Right lobe of liver (tissue), 6 donors: ENCODE results near the gene LST1. TPM values are rescaled to one million over a fixed set of nuclear protein-coding genes. Genes with fewer than 3 reads are reported as not detected.

Experiments used
- ATAC-seq, 4 donors: fragments of 200-7000 bp; cut with Tn5 transposase; one replicate each; pipeline ENCODE4 v1.9.1; 2020; ENCODE audit warnings: mild to moderate bottlenecking in 4 of 4, moderate library complexity in 4 of 4
- DNase-seq, 3 donors: peaks; one replicate each; pipeline ENCODE4 v3.0.0-alpha.2; 2020
- H3K27ac ChIP-seq, 3 donors: fragments of 200-600 bp; one replicate each; pipeline ENCODE4 v1.8.0; 2022
- H3K27me3 ChIP-seq, 2 donors: fragments of 200-600 bp; one replicate each; pipeline ENCODE4 v1.8.0; 2022
- H3K36me3 ChIP-seq, 4 donors: fragments of 200-600 bp; sonication (generic) in 1 of 4; one replicate each; pipeline versions ENCODE4 v1.5.1 to v1.8.0; 2017 to 2022; ENCODE audit warnings: control low read depth in 1 of 4
- H3K4me1 ChIP-seq, 4 donors: fragments of 200-600 bp; sonication (generic) in 1 of 4; one replicate each; pipeline versions ENCODE4 v1.5.1 to v1.8.0; 2017 to 2022; ENCODE audit warnings: control low read depth in 1 of 4
- H3K4me3 ChIP-seq, 3 donors: fragments of 200-600 bp; one replicate each; pipeline ENCODE4 v1.8.0; 2022
- H3K9me3 ChIP-seq, 4 donors: fragments of 200-600 bp; sonication (generic) in 1 of 4; one replicate each; pipeline versions ENCODE4 v1.5.1 to v1.8.0; 2017 to 2022; ENCODE audit warnings: control low read depth in 1 of 4
- POLR2A ChIP-seq: fragments of 450-650 bp; IDR thresholded peaks from one replicate; pipeline ENCODE4 v1.6.1; 2017; ENCODE audit warnings: antibody characterized with exemption, mild to moderate bottlenecking
- WGBS: methylation state at CpG from one replicate; pipeline ENCODE4 v1.1.6; 2018; ENCODE audit warnings: low coverage, low lambda C conversion rate; ENCODE audit not compliant: insufficient coverage; ENCODE audit errors: missing lambda C conversion rate; 5-methylcytosine and 5-hydroxymethylcytosine counted together
- intact Hi-C, 2 donors: fragments of 100-400 bp; cut with DNase I; formaldehyde crosslinking; loops; one replicate each; pipeline versions ENCODE4 v1.11.2 to v1.14.1; 2022
- total RNA-seq, 6 experiments: library from RNA; depleted of rRNA in 2 of 6; stranded (reverse); fragments of >200 nt in 2 of 6; fragmentation: NEBNext Ultra II Directional in 3 of 6; extraction: Animal tissue kit (Norgen Biotek cat#: 25700) in 3 of 6; gene quantifications; one replicate each; pipeline versions ENCODE4 v1.1.0 to v1.2.4, GENCODE V29; 2016 to 2023
- TF ChIP-seq, protein P1 (sequence below), 4 donors: fragments of 200-600 bp in 3 of 4; fragments of 450-650 bp in 1 of 4; IDR thresholded peaks; one replicate each; pipeline versions ENCODE4 v1.5.1 to v1.8.0; 2016 to 2022; ENCODE audit warnings: antibody characterized with exemption in 4 of 4, mild to moderate bottlenecking in 2 of 4
- donor health status: DM: no; HTN: yes; CAD: no.
- donor health status: DM: no; HTN: no; CAD: no.
- donor health status: DM: no; HTN: no; CAD: no.
- donor health status: DM: no; HTN: yes; CAD: no.
- donor health status: DM: no; HTN: yes; CAD: no.

LST1 gene
- total RNA-seq, 6 experiments from 2014 or later = 1.5 to 21.5 (median 6.7) TPM

DNA sequence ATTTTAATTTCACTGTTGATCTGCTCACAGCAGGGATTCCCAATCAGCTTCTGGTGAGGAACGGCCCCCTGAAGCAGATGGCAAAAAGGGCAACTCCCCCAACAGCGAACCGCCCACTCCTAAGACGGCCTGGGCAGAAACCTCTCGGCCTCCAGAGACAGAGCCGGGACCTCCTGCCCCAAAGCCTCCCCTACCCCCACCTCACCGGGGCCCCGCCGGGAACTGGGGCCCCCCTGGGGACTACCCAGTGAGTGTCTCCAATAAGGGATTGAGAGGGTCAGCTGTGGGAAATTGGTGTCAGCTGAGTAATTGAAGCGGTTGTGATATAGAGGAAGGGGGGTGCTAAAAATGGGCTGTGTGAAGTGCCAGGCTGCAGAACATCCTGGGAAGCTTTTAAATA, 40.9 kb downstream of the LST1 start:
- intact Hi-C loops = no loop called here
- no peaks in the 10 kb centered on the region for H3K27me3 ChIP-seq
- WGBS = 93% methylated on average over 5 of the region's 10 CpGs

DNA sequence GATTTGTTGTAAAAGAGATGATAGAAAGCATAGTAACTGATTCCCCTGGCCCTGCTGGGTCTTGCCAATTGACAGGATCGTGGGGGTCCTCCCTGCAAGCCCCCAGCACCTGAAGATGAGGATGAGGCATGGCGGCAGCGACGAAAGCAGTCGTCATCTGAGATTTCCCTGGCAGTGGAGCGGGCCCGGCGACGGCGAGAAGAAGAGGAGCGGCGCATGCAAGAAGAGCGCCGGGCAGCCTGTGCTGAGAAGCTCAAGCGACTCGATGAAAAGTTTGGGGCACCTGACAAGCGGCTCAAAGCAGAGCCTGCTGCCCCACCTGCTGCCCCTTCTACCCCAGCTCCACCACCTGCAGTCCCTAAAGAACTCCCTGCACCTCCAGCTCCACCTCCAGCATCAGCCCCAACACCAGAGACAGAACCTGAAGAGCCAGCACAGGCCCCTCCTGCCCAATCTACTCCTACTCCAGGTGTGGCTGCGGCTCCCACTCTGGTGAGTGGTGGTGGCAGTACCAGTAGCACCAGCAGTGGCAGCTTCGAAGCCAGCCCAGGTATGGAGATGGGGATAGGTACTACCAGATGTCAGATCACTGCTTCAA, 41.7 kb downstream of the LST1 start:
- H3K9me3 ChIP-seq = no peaks in the 10 kb centered on the region
- H3K4me1 ChIP-seq = no peaks in the 10 kb centered on the region
- TF ChIP-seq, protein P1, sequence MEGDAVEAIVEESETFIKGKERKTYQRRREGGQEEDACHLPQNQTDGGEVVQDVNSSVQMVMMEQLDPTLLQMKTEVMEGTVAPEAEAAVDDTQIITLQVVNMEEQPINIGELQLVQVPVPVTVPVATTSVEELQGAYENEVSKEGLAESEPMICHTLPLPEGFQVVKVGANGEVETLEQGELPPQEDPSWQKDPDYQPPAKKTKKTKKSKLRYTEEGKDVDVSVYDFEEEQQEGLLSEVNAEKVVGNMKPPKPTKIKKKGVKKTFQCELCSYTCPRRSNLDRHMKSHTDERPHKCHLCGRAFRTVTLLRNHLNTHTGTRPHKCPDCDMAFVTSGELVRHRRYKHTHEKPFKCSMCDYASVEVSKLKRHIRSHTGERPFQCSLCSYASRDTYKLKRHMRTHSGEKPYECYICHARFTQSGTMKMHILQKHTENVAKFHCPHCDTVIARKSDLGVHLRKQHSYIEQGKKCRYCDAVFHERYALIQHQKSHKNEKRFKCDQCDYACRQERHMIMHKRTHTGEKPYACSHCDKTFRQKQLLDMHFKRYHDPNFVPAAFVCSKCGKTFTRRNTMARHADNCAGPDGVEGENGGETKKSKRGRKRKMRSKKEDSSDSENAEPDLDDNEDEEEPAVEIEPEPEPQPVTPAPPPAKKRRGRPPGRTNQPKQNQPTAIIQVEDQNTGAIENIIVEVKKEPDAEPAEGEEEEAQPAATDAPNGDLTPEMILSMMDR (IDR thresholded peaks at IDR 0.05) = no peak
- no peak for TF ChIP-seq POLR2A
- DNase-seq = no peak
- H3K27me3 ChIP-seq = no peaks in the 10 kb centered on the region
- peaks cover 17 to 96% (median 54%) of the 10 kb centered on the region in 4 donors for H3K36me3 ChIP-seq
- H3K4me3 ChIP-seq = no peak overlapping the region
- no peak for ATAC-seq
- 95% methylated on average over 12 of the region's 19 CpGs for WGBS
- no peak overlapping the region for H3K27ac ChIP-seq
- intact Hi-C loops = no loop called here

More for the DNA sequence above, 40.9 kb downstream of the LST1 start:
- peaks cover 17 to 88% (median 54%) of the 10 kb centered on the region in 4 donors for H3K36me3 ChIP-seq
- no peaks in the 10 kb centered on the region for H3K9me3 ChIP-seq
- H3K27ac ChIP-seq = no peak overlapping the region
- DNase-seq (no peak), ATAC-seq (no peak)
- peaks cover 0 to 4% (median under 1%) of the 10 kb centered on the region in 4 donors for H3K4me1 ChIP-seq
- TF ChIP-seq, protein P1 (IDR thresholded peaks at IDR 0.05) = no peak
- TF ChIP-seq POLR2A = no peak
- H3K4me3 ChIP-seq = no peak overlapping the region

DNA sequence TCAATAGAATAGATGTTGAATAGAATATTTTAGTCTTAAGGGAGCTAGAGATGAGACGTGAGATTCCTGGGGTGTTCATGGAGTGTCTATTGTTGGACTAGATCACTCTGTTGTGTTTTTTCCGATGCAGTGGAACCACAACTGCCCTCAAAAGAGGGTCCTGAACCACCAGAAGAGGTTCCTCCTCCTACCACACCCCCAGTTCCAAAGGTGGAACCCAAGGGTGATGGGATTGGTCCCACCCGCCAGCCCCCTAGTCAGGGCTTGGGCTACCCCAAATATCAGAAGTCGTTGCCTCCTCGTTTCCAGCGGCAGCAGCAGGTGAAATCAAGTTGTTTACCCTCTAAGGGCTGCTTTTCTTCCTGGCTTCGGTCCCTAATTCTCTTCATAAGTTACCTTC, 42.9 kb downstream of the LST1 start:
- no peaks in the 10 kb centered on the region for H3K9me3 ChIP-seq
- WGBS = 94% methylated on average over 7 of the region's 7 CpGs
- DNase-seq (no peak), ATAC-seq (no peak)
- no peak overlapping the region for H3K4me3 ChIP-seq
- TF ChIP-seq POLR2A = no peak
- TF ChIP-seq, protein P1 (IDR thresholded peaks at IDR 0.05) = no peak
- H3K27me3 ChIP-seq = no peaks in the 10 kb centered on the region
- no peak overlapping the region for H3K27ac ChIP-seq
- intact Hi-C loops = no loop called here
- peaks cover 17 to 95% (median 56%) of the 10 kb centered on the region in 4 donors for H3K36me3 ChIP-seq
- H3K4me1 ChIP-seq = peaks cover 0 to under 1% (median 0%) of the 10 kb centered on the region in 4 donors

DNA sequence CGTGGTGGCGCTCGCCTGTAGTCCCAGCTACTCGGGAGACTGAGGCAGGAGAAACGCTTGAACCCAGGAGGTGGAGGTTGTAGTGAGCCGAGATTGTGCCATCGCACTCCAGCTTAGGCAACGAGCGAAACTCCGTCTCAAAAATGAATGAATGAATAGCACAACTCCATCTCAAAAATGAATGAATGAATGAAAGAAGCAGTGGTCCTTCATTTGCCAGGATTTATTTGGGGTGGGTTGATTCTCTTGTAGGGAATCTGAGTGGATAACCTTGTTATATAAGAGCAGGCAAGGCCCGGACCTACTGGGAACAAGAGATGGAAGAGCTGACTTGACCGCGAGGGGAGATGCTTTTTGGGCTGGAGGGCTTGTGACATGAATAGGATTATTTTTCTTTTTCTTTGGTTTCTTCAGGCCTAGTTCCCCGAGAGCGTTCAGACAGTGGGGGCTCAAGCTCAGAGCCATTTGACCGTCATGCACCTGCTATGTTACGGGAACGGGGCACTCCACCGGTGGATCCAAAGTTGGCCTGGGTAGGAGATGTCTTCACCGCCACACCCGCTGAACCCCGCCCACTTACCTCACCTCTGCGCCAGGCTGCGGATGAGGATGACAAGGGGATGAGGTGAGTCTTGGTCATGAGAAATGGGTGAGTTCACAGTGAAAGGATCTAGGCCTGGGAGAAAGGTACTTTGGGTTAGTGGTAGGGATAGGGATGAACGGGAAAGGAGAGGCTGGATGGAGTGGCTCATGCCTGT, 44.3 kb downstream of the LST1 start:
- peaks cover 0 to 12% (median 0%) of the 10 kb centered on the region in 4 donors for H3K4me1 ChIP-seq
- H3K36me3 ChIP-seq = peaks cover 10 to 94% (median 49%) of the 10 kb centered on the region in 4 donors
- 92% methylated on average over 23 of the region's 25 CpGs for WGBS
- TF ChIP-seq POLR2A = no peak
- TF ChIP-seq, protein P1 (IDR thresholded peaks at IDR 0.05) = no peak
- intact Hi-C loops = no loop called here
- no peak overlapping the region for H3K27ac ChIP-seq
- no peaks in the 10 kb centered on the region for H3K9me3 ChIP-seq
- ATAC-seq (no peak), DNase-seq (no peak)
- no peak overlapping the region for H3K4me3 ChIP-seq
- H3K27me3 ChIP-seq = no peaks in the 10 kb centered on the region
